GM12875 (cell line): ENCODE measurements around the gene PLXNA4.

Experiments used
- H3K4me3 ChIP-seq: one replicate; pipeline ENCODE4 v1.5.1; 2011; ENCODE audit warnings: low read depth, low read length, control low read depth
- CTCF ChIP-seq: IDR thresholded peaks from 2 replicates; pipeline ENCODE4 v1.5.1; 2011; ENCODE audit warnings: low read depth, mild to moderate bottlenecking, control low read depth, inconsistent platforms, low read length, moderate library complexity, borderline replicate concordance; ENCODE audit not compliant: insufficient read depth

The PLXNA4 gene

DNA sequence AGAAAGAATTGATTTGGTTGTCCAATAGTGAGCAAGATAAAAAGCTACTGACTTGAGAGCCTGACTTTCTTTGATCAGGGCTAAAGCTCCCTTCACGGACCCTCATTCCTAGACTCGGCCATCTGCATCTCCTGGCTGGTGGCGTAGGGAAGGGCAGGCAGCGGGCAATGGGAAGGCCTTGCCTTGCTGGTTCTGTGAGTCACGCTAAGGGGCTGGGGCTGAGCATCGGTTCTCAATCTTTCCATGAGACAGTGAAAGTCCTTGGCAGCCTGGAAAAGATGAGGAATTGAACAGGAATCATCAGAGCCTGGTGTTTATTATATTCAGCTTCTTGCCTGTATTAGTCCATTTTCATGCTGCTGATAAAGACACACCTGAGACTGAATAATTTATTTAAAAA, 475.3 kb downstream of the PLXNA4 start:
- TF ChIP-seq CTCF: no peak
- no peak overlapping the region for H3K4me3 ChIP-seq

- no peak overlapping the region for H3K4me3 ChIP-seq
- TF ChIP-seq CTCF: no peak
These were observed 475.8 kb downstream of the PLXNA4 start for GRCh38 chr7:132100483-132100882.

DNA sequence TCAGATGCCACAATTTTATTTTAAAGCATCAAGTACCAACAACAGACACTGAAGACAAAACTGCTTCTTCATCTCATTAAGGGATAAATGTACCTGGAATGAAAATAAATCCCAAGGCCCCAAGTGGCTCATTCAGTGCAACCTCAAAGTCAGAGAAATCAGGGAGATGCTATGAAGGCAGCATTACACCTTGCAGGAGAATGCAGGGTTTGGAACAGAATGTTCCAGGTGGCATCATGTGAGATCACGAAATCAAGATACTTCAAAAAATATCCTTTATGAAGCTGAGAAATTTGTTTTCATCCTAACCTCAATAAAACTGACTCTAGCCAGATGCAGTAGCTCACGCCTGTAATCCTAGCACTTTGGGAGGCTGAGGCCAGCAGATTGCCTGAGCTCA, 477.1 kb downstream of the PLXNA4 start:
- no peak overlapping the region for H3K4me3 ChIP-seq
- no peak for TF ChIP-seq CTCF

DNA sequence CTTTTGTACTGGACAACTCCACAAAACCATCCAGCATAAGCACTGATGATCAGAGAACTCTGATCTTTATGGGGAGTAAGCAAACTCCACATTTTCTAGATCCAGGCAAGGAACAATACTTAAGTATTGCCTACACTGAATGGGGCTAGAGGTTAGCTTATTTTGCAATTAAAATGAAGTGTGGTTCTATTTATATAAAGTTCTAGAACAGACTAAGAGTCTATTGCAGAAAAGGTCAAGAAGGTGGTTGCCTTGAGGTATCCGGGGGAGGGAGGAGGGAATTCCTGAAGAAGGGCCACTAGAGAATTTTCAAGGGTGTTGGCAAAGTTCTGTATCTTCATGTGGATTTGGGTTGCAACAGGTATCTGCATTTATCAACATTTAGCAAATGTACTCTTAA, 477.9 kb downstream of the PLXNA4 start:
- H3K4me3 ChIP-seq: no peak overlapping the region
- no peak for TF ChIP-seq CTCF

GRCh38 chr7:132097550-132098134, 478.6 kb downstream of the PLXNA4 start:
- no peak overlapping the region for H3K4me3 ChIP-seq
- TF ChIP-seq CTCF: no peak

DNA sequence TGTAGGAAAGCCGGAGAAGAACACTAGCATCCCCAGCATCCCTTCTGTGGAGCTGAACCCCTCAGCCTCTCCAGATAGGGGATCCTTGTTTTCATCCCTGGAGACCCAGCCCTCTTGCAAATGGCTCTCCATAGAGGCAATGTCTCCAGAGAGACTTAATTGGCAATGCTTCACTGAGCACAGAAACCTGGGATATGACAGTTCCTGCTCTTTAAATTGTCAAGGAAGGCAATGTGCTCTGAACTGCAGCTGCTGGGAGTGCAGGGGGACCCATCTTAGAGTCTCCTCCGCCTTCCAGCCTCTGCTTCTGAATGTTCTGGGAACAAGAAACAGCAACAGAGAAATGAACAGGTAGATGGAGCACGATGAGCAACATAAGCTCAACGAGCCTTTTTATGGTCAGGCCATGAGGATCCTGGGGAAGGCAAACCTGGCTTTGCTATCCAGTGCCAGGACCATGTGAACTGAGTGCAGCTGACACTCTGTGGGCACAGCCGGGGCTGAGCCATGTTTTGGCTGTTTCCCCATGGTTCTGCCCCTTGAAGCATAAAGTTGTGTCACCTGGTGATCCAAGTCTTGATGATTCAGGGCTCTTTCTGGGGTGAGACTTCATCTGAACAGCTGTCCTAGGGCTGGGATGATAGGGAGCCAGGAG, 481.0 kb downstream of the PLXNA4 start:
- no peak for TF ChIP-seq CTCF
- no peak overlapping the region for H3K4me3 ChIP-seq

- TF ChIP-seq CTCF: no peak
- H3K4me3 ChIP-seq: no peak overlapping the region
These were observed 484.2 kb downstream of the PLXNA4 start for GRCh38 chr7:132092106-132092505.
